Colonic mucosa (tissue), 4 donors: ENCODE measurements around the gene ZC3H12A. TPM values are rescaled to one million over a fixed set of nuclear protein-coding genes. Genes with fewer than 3 reads are reported as not detected.
A peak's percentile ranks its signal among the peaks of the same experiment; 100 is the strongest.

ENCODE experiments used
- DNase-seq: peaks from one replicate; pipeline ENCODE4 v3.0.0-alpha.2; 2020
- H3K27ac ChIP-seq: fragments of 200-600 bp; one replicate; pipeline ENCODE4 v1.8.0; 2021
- H3K27me3 ChIP-seq: fragments of 200-600 bp; one replicate; pipeline ENCODE4 v1.8.0; 2021
- H3K36me3 ChIP-seq: fragments of 200-600 bp; one replicate; pipeline ENCODE4 v1.8.0; 2021
- H3K4me1 ChIP-seq: fragments of 200-600 bp; one replicate; pipeline ENCODE4 v1.8.0; 2021; ENCODE audit warnings: mild to moderate bottlenecking
- H3K4me3 ChIP-seq: fragments of 200-600 bp; one replicate; pipeline ENCODE4 v1.8.0; 2021
- H3K9ac ChIP-seq, 2 donors: one replicate each; pipeline ENCODE4 v1.7.0; 2013; ENCODE audit warnings: control low read depth in 2 of 2, low read depth in 2 of 2, low read length in 2 of 2
- H3K9me3 ChIP-seq: fragments of 200-600 bp; one replicate; pipeline ENCODE4 v1.8.0; 2021
- CTCF ChIP-seq: fragments of 200-600 bp; IDR thresholded peaks from one replicate; pipeline ENCODE4 v1.8.0; 2022; ENCODE audit warnings: antibody characterized with exemption, mild to moderate bottlenecking
- intact Hi-C: fragments of 100-400 bp; cut with DNase I; formaldehyde crosslinking; loops from one replicate; pipeline ENCODE4 v1.14.1; 2022
- total RNA-seq, 2 donors: library from RNA; stranded (reverse); fragmentation: NEBNext Ultra II Directional in 1 of 2; extraction: Animal tissue kit (Norgen Biotek cat#: 25700) in 1 of 2; gene quantifications; one replicate each; pipeline ENCODE4 v1.2.1, GENCODE V29; 2021
- donor health status: healthy.
- donor health status: DM: no; HTN: no; CAD: no.
- donor health status: DM: no; HTN: no; CAD: no.

Gene ZC3H12A
- total RNA-seq, 2 donors from 2014 or later = 18.2 to 35.4 TPM

- no peaks in the 10 kb centered on the region for H3K36me3 ChIP-seq
- H3K9me3 ChIP-seq = no peaks in the 10 kb centered on the region
- no peak overlapping the region for H3K4me3 ChIP-seq
- no peak for DNase-seq
- H3K4me1 ChIP-seq = no peaks in the 10 kb centered on the region
- H3K27ac ChIP-seq = no peak overlapping the region
- no peaks in the 10 kb centered on the region for H3K27me3 ChIP-seq
- intact Hi-C loops = loop anchor here (5.0 to 10.0 kb wide), 2 partner anchors 731 to 858 kb away; no protein-coding TSS in a partner anchor
- no peak overlapping the region for H3K9ac ChIP-seq
- TF ChIP-seq CTCF = no peak
These were observed 41.2 kb upstream of the ZC3H12A start for GRCh38 chr1:37433171-37433570.

- intact Hi-C loops = loop anchor here (5.0 to 10.0 kb wide), 2 partner anchors 732 to 860 kb away; no protein-coding TSS in a partner anchor
- DNase-seq = peak; percentile 64
- no peaks in the 10 kb centered on the region for H3K9me3 ChIP-seq
- H3K4me1 ChIP-seq = no peaks in the 10 kb centered on the region
- H3K9ac ChIP-seq = no peak overlapping the region
- no peak overlapping the region for H3K27ac ChIP-seq
- no peak overlapping the region for H3K4me3 ChIP-seq
- peak; percentile 93 for TF ChIP-seq CTCF
- H3K36me3 ChIP-seq = no peaks in the 10 kb centered on the region
- no peaks in the 10 kb centered on the region for H3K27me3 ChIP-seq
These were observed 39.8 kb upstream of the ZC3H12A start for GRCh38 chr1:37434292-37435225.

GRCh38 chr1:37437087-37437486 lies 37.3 kb upstream of the ZC3H12A start:
- no peaks in the 10 kb centered on the region for H3K36me3 ChIP-seq
- TF ChIP-seq CTCF = no peak
- no peaks in the 10 kb centered on the region for H3K4me1 ChIP-seq
- no peak overlapping the region for H3K9ac ChIP-seq
- H3K27me3 ChIP-seq = no peaks in the 10 kb centered on the region
- no peak overlapping the region for H3K4me3 ChIP-seq
- no peak for DNase-seq
- no peaks in the 10 kb centered on the region for H3K9me3 ChIP-seq
- H3K27ac ChIP-seq = no peak overlapping the region
- intact Hi-C loops = loop anchor here (10.0 kb wide), 1 partner anchor 862 kb away; no protein-coding TSS in a partner anchor

GRCh38 chr1:37438037-37438868 lies 36.1 kb upstream of the ZC3H12A start:
- no peaks in the 10 kb centered on the region for H3K9me3 ChIP-seq
- H3K9ac ChIP-seq = no peak overlapping the region
- H3K4me3 ChIP-seq = no peak overlapping the region
- H3K27ac ChIP-seq = no peak overlapping the region
- no peak for TF ChIP-seq CTCF
- no peaks in the 10 kb centered on the region for H3K4me1 ChIP-seq
- no peaks in the 10 kb centered on the region for H3K27me3 ChIP-seq
- no peak for DNase-seq
- intact Hi-C loops = loop anchor here (10.0 kb wide), 1 partner anchor 863 kb away; no protein-coding TSS in a partner anchor
- no peaks in the 10 kb centered on the region for H3K36me3 ChIP-seq

GRCh38 chr1:37438869-37439343 lies 35.5 kb upstream of the ZC3H12A start:
- H3K27ac ChIP-seq = no peak overlapping the region
- TF ChIP-seq CTCF = no peak
- no peak overlapping the region for H3K4me3 ChIP-seq
- H3K9ac ChIP-seq = no peak overlapping the region
- H3K27me3 ChIP-seq = no peaks in the 10 kb centered on the region
- H3K36me3 ChIP-seq = no peaks in the 10 kb centered on the region
- DNase-seq = no peak
- intact Hi-C loops = loop anchor here (10.0 kb wide), 1 partner anchor 864 kb away; no protein-coding TSS in a partner anchor
- H3K4me1 ChIP-seq = no peaks in the 10 kb centered on the region
- H3K9me3 ChIP-seq = no peaks in the 10 kb centered on the region
